NCI-H510A (cell line): Measurements from ENCODE around the gene TUBB2B.

Experiments used
- DNase-seq: peaks from one replicate; lab custom pipeline; 2025; lab: John Stamatoyannopoulos, UW

The TUBB2B gene

DNA sequence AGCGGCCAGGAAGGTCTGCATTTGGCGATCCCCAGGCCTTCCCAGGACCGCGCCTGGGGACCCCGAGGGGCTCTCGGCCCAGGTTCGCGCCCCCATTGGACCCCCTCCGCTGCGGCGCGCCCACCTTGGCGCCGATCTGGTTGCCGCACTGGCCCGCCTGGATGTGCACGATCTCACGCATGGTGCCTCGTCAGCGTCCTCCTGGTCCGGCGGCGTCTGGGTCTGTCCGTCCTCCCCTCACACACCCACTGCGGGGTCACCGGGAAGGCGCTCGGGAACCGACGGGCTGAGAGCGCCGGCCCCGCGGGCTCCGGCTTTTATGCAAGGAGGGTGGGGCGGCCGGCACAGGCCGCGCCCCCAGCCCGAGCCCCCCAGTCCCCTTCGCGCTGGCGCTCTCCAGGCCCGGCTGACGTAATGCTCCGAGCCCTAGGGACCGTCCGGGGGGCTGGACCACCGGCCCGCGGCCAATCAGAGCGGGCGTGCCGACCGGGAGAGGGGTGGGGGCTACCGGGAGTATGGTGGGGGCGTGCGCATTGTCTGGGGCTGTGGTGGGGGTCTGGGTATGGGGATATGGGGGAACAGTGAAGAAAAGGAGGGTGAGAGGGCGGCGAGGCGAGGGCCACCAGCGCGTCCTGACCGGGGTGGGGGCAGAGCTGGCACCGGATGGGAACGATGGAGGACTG, at the start of gene TUBB2B:
Gene TUBB2B (minus strand): TSS at position 291 of the 683 bp plus-strand sequence. CDS start 110 bp downstream, at position 181.
- DNase-seq = peak; percentile 69

DNA sequence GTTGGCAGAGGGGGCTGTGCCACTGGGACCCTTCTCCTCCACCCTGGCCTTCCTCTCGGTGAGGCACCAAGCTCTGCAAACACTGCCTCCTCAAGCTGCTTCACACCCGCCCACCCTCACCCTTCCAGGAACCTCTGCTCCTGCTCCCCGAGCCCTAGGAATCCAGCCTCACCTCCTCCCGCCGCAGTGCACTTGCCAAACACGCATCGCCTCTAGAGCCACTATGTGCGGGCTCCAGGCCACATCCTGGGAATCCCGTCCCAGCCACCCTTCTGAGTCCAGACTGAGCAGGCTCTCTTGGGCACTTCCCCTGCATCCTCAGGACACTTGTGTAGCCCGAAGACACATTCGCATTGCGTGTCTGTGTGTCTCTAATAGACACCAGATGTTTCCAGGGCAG, 49.8 kb upstream of the TUBB2B start:
- DNase-seq = no peak

DNA sequence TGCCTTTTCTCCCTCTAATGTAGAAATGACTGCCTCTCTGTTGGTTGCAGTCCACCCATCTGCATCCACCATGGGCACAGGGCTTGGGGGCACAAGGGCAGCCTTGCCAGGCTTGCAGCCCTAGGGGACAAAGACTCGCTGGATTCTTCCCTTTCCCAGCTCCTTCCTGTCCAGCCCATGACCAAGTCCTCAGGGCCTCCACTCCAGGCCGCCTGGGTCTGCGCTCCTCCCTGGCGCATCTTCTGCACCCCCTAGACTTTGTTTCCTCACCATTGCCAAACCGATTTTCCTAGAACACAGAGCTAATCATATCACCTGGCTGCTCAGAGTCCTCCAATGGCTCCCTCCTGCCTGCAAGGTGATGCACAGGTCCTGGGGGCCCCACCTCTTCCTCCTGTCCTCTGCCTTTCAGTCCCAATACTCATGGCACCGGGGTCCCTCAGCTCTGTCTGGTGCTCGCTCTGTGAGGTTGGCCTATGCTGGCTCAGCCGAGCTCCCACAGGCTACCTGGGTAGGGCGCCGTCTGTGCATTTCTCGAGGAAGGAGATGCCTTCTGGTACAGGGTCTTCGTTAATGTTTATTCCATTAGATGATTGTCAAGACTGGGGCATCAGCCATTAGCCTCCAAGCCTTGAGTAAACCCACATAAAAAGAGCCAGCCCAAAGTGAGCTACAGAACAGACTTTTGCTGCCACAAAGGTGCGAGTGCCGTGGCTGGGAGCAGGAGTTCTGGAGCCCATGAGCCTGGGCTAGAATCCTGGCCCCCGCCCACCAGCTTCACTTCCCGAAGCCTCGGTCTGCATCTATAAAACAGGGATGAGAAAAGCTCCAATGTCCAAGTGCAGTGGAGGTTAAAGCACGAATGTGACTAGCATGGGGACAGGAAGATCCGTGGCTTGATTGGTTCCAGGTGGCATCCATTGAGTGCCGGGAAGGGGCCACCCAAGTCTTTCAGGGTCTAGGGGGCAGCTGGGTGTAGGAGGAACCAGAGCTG, 49.0 kb upstream of the TUBB2B start:
- no peak for DNase-seq

DNA sequence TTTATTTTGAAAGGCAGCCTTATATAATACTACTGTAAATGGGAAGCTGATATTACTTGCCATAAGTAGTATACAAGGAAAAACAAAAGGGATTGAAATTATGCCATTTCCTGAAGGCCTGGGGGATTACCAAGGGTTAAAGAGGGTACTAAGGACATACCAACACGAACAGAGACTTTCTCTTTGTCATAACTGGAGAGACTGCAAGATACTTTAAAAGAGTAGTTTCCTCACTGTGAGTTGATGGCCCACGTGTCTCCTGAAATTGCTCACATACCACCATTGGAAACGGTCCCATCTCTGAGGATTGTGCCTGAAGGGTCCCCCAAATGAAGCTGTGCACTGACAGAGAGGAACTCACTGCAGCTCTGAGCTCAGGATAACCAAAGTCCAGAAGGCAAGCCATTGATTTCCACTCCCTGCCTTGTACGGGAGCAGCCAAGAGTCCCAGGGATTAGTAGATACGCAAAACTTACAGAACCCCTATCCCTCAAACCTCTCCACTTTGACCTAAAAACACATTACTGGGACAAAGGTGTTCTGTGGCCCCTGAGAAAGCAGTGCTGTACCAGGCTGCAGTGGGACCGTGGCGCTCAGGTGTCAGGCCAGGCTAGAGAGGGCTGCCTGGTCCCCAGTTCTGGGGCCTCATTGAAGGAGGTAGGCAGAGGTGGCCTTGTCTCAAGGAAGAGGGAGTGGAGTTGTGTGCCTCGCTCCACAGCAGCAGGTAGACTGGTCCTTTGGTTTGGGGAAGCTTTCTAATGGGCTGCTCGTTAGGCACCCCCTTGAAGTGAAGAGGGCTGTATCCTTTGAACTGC, 46.5 kb upstream of the TUBB2B start:
- DNase-seq = no peak

DNA sequence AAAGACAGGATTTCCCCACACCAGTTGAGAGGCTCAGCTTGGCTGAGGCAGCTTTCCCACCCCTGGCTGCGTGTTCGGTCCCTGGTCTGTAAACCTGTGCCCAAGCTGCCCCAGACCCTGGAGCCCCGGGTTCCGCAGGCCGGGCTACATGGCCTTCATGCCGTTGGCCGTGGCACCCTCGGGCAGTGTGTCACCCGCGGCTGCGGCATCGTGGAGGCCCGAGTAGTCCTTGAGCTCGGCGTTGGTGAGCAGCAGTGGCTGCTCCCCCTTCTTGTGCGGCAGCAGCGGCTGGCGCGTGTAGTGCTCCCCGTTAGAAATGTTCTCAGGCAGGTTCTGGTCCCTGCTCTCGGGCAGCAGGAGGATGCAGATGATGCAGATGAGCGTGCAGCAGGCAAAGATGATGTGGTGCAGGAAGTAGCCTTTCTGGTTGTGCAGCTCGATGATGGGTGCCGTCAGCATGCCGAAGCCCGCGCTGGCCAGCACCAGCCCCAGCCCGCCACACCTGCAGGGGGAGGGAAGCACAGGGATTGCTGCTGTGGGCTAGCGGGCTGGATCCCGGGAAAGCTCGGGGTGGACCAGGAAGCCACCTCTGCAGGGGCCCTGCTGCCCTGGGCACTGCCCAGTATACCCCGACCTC, 45.6 kb upstream of the TUBB2B start:
- DNase-seq = no peak

DNA sequence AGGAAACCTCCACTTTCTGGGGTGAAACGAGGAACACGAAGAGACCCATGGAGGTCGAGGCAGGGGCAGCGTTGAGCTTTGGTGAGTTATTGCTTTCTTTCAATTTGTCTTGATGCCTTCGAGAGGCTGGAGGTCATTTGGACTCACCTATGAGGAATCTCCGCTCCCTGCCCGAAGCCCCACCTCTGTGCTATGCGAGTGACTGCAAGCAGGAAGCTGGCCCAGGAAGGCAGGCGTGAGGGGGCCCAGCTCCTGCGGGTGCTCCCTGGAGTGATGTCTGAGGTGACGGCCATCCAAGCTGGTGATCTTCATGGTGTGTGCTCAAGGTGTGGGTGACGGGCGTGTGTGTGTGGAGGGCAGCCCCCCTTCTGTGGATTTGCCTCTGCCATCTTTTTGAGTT, 44.3 kb upstream of the TUBB2B start:
- no peak for DNase-seq

DNA sequence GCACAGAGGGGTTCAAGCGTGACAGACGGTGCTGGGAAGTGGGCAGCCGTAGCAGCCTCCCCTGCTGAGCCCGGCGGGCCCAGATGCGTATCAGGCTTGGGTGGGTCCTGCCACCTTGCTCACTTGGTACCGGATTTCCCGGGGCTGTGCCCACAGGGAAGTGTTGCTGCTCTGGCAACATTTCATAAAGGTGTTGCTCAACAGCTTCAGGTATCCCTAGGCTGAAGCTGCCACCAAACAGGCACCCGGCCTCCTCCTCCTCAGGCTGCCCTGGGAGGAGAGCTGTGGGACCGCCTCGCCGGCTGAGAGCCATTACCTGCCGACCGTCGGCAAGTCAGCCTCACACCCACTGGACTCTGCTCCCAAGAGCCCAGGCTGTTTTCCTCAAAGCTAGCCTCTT, 42.8 kb upstream of the TUBB2B start:
- DNase-seq = no peak

DNA sequence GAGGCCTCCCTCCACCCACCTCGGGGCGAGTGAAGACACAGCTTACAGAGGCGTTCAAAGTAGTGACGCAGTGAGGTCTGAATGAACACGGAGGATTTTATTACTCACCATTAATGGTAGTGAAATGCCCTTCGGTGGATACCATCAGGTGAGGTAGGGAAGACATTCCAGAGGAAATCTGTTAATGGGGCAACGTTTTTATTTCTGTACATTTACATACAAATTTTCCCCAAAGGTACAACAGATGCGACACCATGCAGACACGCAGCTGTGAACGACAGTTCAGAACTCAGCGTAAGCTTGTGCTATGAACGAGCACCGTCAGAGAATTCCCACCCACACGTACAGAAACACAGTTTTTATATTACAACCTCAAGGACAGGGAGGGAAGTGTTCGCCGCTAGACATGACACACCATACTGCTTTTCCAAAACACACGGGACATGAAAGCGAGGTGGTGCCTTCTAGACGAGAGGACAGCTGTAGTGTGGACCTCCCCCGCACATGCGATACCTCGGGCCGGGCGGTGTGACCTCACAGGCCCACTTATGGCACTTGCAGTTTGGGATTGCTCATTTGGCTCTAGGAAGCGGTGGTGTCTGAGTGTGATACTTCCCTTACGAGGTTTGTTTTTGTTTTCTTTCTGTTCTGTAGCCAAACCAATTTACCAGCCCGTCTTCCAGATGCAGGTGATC, 42.0 kb upstream of the TUBB2B start:
- no peak for DNase-seq

DNA sequence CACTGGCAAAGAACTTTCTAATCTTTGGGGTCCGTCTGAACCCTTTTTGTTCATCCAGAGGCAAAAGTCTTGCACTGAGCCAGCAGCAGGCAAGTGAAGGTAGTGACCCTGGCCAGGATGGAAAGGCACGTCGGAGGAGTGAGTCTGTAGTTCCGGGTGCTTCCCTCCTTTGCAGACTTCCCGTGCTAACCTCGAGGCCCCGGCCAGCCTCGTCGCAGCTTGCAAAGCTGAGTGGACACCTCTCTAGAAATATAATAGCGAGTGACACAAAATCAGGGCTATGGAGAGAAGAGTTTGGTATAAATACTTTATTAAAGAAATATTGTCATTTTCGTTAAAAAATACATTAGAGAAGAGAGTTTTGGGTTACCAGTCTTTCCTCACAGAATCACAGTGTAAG, 41.2 kb upstream of the TUBB2B start:
- no peak for DNase-seq

DNA sequence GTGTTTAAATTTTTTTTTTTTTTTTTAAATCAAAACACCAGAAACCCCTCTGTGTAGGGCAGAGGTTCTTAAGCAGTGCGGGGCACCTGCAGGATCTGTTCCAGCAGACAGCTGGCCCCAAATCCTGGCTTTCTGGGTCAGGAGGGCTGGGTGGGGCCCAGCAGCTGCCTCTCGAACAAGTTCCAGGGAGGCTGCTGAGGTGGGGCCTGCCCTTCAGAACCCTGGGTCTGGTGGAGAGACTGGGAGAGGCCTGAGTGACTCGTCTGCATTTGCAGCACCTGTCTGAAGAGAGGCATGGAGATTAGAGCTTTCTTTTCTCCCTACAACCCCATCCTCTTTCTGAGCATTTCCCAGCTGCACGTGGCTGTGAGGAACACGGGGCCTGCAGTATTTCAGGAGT, 39.7 kb upstream of the TUBB2B start:
- no peak for DNase-seq

DNA sequence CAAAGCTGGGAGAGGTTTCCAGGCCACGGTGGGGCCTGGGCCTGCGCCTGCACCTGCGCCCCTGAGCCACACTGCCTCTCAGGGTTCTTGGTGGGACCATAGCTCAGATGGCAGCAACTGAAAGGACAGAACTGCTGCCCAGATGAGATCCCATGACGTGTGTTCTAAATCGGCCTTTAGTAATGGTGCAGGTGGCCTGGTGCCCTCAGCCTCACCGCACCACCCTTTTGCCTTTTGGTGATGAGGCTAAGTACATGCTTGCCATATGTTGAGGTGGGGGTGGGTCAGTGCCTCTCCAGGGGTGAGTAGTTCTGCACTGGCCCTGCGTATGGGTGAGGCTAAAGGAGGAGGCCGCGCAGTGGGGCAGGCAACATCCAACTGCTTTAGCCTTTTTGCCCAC, 38.7 kb upstream of the TUBB2B start:
- no peak for DNase-seq

DNA sequence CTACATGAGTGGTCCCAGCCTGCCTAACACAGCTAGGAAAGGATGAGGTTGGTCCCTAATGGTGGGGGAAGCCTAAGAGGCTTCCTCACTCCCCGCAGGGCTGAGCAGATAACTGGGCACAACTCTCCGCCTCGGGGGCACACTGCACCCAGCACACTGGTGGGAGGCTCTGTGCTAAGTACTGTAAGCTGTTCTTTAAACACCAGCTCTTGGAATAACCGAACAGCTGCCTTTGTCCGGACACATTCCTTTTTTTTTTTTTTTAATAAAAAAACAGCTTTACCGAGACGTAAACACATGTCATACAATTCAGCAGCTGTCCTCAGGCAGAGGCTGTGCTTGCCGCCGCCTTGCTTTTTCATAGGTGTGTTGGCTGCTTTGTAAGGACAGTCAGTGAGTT, 38.2 kb upstream of the TUBB2B start:
- DNase-seq = no peak

DNA sequence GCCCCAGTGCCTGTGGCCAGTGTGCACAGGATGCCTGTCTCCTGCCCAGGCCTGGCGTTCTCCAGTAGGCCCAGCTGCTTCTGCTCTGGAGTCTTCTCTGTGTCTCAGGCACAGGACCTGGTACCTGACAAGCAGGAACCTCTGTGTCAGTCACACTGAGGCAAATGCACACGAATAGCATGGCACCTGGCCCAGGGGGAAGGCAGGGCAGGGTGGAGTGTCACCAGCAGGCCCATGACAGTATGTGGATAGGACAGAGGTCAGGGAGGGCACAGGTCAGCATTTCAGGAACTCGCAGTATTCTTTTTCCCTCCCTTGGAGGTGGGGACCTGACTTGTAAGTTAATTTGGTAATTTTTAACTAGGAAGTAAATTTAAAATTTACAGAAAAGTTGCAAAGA, 36.9 kb upstream of the TUBB2B start:
- no peak for DNase-seq

DNA sequence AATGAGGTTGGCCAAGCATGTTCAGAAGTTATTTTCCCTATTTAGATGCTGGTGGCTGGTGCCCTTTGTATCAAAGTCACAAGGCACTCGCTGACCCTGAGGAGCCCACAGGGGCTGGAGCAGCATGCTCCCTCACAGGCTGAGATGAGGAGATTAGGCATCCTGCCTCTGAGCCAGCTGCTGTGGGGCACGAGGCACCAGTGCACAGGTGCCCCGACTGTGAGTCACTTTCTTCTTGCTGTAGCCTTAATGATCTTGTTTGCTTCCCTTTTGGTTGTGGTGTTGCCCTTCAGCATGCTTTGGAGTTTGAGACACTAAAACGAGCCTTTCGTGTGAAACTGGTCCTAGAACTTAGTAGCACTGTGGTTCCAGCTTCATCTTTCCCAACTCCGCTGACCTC, 35.6 kb upstream of the TUBB2B start:
- no peak for DNase-seq

DNA sequence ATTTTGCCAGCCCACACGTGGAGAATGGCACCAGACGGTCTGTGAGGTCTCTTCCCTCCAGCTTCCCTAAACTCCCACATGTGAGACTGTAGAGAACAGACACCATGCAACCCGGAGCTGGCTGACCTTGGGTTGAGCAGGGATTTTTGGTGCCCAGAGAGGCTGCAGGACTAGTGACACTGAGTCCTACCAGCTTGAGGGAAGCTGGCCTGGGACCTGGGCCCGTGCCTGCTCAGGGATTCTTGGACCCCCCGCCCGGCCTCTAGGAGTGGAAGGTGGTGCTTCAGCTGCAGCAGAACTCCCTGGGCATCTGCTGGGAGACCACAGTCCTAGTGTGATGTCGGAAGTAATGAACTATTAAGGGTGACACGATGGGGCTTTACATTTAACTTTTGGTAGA, 34.5 kb upstream of the TUBB2B start:
- DNase-seq = no peak

DNA sequence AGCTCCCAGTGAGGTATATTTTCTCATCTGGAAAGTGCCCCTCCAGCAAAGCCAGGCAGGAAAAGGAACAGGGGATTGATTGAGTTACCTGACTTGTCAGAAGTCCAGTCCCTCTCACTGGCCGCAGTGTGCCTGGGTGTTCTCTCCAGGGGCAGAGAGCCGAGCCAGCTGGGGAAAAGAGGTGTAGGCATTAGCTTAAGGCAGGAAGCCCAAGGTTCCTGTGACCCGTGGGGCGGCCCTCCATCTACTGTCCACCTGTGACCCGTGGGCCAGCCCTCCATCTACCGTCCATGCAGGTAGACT, 34.0 kb upstream of the TUBB2B start:
- DNase-seq = no peak

DNA sequence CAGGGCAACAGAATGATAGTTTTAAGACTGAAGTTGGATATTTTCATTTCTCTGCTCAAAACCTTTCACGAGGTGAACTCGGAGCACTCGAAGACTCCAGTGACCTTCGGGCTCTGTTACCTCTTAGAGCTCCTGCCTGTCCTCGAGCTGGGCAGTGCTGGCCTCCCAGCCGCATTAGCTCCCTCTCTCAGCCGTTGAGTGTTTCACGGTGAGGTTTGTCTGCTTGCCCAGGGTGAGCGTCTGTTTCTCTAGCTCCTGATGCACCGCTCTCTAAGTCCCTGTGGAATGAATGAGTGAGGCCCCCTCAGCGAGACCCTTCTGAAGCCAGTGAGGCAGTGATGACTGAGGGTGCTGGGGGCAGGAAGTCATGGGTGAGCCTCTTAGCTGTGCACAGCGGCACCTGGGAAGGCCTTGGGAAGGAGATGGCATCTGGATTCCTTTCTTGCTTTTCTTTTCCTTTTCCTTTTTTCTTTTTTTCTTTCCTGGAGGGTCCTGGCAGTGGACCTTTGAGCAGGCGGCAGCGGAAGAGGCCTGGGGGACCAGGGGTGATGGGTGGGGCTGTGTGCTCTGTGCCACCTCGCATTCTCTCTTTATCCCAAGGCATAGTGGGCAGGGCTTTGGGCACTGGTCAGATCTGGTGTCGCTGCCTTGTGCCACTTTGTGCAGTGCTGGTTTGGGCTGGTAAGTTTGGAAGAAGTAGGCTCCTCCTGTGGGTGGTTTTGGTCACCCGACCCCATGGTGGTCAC, 33.5 kb upstream of the TUBB2B start:
- no peak for DNase-seq

DNA sequence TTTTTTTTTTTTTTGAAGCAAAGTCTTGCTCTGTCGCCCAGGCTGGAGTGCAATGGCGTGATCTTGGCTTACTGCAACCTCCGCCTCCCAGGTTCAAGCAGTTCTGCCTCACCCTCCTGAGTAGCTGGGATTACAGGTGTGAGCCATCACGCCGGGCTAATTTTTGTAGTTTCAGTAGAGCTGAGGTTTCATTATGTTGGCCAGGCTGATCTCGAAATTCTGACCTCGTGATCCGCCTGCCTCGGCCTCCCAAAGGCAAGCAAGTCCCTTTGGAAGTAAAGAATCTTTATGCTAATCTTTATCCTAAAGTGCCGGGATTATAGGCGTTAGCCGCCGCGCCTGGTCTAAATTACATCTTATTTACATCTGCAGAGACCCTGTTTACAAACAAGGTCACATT, 32.8 kb upstream of the TUBB2B start:
- DNase-seq = no peak

DNA sequence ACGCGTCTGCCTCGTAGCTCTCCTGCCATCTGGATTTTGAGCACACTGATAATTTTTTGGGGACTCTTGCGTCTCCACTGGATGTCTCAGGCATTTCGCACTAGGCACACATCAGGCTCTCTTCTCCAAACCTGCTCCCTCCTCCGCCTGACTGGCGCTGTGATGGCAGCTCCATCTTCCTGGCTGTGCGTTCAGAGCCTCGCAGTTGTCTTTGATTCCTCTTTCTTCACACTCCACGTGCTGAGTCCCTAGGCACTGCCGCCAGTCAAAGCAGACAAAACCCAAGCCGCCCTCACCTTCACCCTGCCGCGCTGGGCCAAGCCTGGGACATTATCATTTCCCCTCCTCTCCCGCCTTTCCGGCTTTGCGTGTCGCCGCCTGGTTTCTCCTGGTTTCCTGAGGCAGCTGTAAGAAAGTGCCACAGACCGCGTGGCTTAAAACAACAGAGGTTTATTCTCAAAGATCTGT, 32.1 kb upstream of the TUBB2B start:
- DNase-seq = no peak

DNA sequence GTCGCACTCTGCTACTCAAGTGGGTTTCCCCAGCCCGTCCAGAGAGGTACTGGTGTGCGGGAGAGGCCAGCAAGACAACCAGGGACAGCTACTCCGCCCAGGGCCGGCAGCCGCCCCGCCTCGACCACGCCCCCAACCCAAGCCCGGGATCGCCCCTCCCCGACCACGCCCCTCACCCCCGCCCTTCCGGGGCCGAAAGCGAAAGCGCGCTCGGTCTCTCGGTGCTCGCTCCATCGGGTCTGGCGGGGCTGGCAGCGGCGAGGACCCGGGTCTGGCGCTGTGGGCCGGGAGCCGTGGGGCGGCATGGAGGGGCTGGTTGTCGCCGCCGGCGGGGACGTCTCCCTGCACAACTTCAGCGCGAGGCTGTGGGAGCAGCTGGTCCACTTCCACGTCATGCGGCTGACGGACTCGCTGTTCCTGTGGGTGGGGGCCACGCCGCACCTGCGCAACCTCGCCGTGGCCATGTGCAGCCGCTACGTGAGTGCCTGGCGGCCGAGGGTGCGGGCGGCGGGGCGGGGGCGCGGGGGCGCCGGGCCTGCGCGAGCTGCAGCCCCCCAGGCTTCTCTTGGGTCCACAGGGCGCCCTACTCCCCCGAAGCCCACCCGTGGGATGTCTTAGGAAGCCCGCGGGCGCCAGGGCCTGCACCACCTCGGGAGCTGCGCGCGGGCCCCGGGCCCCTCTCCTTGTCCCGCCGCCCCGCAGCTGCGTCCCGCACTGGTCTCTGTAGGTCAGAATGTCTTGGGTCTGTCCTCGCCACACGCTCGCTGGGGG, 31.5 kb upstream of the TUBB2B start, which contains the start of gene PSMG4:
Gene PSMG4 (plus strand): TSS at position 228 of the 771 bp plus-strand sequence. CDS start 76 bp downstream, at position 304.
- peak; percentile 59 for DNase-seq
